ENCODE measurements around the gene NYAP2.

NYAP2 gene

DNA sequence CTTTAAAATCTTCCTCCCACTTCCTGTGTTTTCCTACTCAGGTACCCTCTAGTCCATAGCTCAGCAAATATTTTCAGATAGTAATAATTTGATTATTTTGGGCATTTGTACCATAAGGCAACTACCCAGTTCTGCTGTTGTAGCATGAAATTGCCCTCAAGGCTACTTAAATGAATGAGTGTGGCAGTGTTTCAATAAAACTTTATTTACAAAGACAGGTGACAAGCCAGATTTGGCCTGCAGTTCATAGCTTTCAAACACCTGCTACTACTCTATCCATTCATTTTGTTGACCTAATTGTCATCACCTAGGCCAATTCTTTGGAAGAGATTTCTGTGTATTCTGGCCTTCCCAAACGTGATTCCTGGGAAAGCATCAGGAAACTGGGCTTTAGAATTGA, 28.9 kb downstream of the NYAP2 start:
- no peaks in the 10 kb centered on the region for H3K9me3 ChIP-seq (ENCODE audit: low read length)
- no peak overlapping the region for H3K4me3 ChIP-seq (ENCODE audit: low read depth in 1 of 2, low read length in 2 of 2)
- no peaks in the 10 kb centered on the region for H3K4me1 ChIP-seq (ENCODE audit: insufficient read depth, low read length)
- no peaks in the 10 kb centered on the region for H3K27me3 ChIP-seq (ENCODE audit: control insufficient read depth in 1 of 2, insufficient read depth in 2 of 2, low read length in 2 of 2)
- H3K27ac ChIP-seq (ENCODE audit: low read depth, low read length) = no peak overlapping the region
- H3K9ac ChIP-seq (ENCODE audit: low read length) = no peak overlapping the region
- no peaks in the 10 kb centered on the region for H3K36me3 ChIP-seq (ENCODE audit: insufficient read depth, low read length)

DNA sequence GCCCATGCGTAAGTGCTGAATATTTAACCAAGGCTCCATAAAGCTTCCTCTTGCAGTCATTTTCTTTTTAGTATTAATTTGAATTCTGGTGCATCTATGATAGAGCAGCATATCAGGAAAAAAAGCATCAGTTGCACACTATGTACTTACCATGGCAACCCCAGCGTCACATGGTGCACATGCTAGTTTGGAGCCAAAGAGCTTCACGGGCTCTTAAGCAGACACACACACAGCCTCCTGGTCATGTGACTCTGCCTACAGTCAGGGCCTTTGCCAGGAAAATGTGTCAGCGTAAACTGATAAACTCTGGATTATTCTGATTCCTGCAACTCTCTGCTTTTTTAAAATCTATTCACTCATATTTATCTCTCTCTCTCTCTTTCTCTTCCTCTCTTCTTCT, 30.2 kb downstream of the NYAP2 start:
- Histone ChIP-seq H3K36me3 (ENCODE audit: insufficient read depth, low read length) (no peaks in the 10 kb centered on the region), H3K9ac (ENCODE audit: low read length) (no peak overlapping the region), H3K4me1 (ENCODE audit: insufficient read depth, low read length) (no peaks in the 10 kb centered on the region), H3K27me3 (ENCODE audit: control insufficient read depth in 1 of 2, insufficient read depth in 2 of 2, low read length in 2 of 2) (no peaks in the 10 kb centered on the region), H3K27ac (ENCODE audit: low read depth, low read length) (no peak overlapping the region), H3K9me3 (ENCODE audit: low read length) (no peaks in the 10 kb centered on the region), H3K4me3 (ENCODE audit: low read depth in 1 of 2, low read length in 2 of 2) (no peak overlapping the region)

DNA sequence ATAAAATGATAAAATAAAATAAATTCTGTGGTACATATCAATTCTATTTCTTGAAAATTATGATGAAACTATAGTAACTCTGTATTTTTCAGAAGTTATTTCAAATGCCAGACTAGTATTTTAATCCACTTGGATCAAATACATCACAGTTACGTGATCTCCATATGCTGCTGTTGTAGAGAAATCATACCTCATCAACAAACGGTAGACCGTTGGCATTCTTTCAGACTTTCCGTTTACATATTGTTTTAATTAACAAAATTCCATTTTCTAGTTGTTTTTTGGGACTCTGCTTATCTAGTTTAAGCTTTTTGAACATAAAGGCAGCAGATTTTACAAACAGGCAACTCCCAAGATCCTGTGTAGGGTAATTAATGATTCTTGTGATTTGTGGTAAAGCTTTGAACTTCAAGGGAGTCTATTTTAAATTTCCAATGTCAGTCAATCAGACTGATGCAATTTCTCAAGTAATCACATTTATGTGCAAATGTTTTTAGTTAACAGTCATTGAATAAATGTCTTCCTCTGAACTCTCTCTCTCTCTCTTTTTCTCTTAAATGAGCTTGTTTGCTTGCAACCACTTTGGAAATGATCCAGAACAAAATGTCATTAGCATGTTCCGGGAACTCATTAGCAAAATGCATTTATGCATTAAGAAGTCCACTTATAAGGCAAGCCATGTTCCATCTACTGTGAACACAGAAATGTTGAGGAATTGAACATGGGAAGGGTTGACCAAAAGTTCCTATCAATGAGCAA, 31.8 kb downstream of the NYAP2 start:
- Histone ChIP-seq H3K4me3 (ENCODE audit: low read depth in 1 of 2, low read length in 2 of 2) (no peak overlapping the region), H3K27me3 (ENCODE audit: control insufficient read depth in 1 of 2, insufficient read depth in 2 of 2, low read length in 2 of 2) (no peaks in the 10 kb centered on the region), H3K27ac (ENCODE audit: low read depth, low read length) (no peak overlapping the region), H3K4me1 (ENCODE audit: insufficient read depth, low read length) (no peaks in the 10 kb centered on the region), H3K9me3 (ENCODE audit: low read length) (no peaks in the 10 kb centered on the region), H3K36me3 (ENCODE audit: insufficient read depth, low read length) (no peaks in the 10 kb centered on the region), H3K9ac (ENCODE audit: low read length) (no peak overlapping the region)

DNA sequence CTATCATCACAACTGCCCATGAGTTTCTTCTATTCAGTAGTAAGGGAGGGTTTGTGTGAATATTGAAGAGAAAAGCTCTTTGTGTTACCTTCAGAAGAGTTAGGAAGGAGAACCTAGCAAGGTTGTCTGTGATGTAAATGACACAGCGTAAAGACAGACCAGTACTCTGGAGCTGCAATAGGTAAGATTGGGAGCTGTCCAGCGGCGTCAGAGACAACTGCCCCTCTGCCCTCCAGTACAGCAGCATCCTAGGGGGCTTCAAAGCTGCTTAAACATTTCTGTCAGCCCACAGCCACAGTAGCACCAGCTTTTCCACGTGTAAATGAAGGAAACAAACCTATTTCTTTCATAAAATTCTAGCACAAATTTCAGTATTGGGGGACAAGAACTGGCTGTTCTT, 34.5 kb downstream of the NYAP2 start:
- Histone ChIP-seq H3K9ac (ENCODE audit: low read length) (no peak overlapping the region), H3K27ac (ENCODE audit: low read depth, low read length) (no peak overlapping the region), H3K36me3 (ENCODE audit: insufficient read depth, low read length) (no peaks in the 10 kb centered on the region), H3K9me3 (ENCODE audit: low read length) (no peaks in the 10 kb centered on the region), H3K27me3 (ENCODE audit: control insufficient read depth in 1 of 2, insufficient read depth in 2 of 2, low read length in 2 of 2) (no peaks in the 10 kb centered on the region), H3K4me1 (ENCODE audit: insufficient read depth, low read length) (no peaks in the 10 kb centered on the region), H3K4me3 (ENCODE audit: low read depth in 1 of 2, low read length in 2 of 2) (no peak overlapping the region)

DNA sequence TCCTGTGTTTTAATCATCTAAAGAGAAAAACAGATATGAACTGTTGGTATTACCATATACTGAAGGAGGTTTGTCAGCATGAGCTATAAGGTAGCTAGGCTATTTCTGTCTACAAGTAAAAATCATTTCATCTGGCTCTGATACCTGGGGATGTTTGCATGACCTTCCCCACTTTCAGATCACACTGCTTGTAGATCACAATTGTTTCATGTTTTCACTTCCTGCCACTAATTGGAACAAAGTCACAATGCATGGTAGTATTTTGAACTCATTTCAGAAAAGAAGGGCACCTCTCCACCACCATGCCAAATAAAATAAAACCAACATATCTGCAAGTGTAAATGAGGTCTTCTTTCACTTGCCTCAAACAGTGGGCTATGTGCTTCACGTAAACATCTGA, 37.8 kb downstream of the NYAP2 start:
- Histone ChIP-seq H3K27me3 (ENCODE audit: control insufficient read depth in 1 of 2, insufficient read depth in 2 of 2, low read length in 2 of 2) (no peaks in the 10 kb centered on the region), H3K27ac (ENCODE audit: low read depth, low read length) (no peak overlapping the region), H3K4me1 (ENCODE audit: insufficient read depth, low read length) (no peaks in the 10 kb centered on the region), H3K4me3 (ENCODE audit: low read depth in 1 of 2, low read length in 2 of 2) (no peak overlapping the region), H3K9me3 (ENCODE audit: low read length) (no peaks in the 10 kb centered on the region), H3K36me3 (ENCODE audit: insufficient read depth, low read length) (no peaks in the 10 kb centered on the region), H3K9ac (ENCODE audit: low read length) (no peak overlapping the region)

DNA sequence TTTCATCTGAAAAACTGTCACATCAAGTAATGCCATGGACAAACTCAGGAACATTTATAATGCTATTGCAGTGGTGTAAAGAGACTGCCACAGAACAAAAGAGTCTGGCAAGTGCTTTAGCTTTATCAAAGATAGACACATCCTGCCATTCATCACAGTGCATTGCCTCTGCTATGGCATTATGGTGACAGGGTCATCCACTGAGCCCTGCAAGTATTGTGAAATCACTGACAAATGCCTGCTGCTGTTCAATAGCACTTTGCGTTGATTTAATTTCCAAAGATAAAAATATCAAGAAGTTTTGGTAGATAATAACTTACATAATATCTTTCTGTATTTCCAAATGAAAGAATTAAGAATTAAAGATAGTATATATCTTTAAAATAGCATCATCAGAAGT, 38.7 kb downstream of the NYAP2 start:
- Histone ChIP-seq H3K27me3 (ENCODE audit: control insufficient read depth in 1 of 2, insufficient read depth in 2 of 2, low read length in 2 of 2) (no peaks in the 10 kb centered on the region), H3K36me3 (ENCODE audit: insufficient read depth, low read length) (no peaks in the 10 kb centered on the region), H3K4me1 (ENCODE audit: insufficient read depth, low read length) (no peaks in the 10 kb centered on the region), H3K27ac (ENCODE audit: low read depth, low read length) (no peak overlapping the region), H3K9me3 (ENCODE audit: low read length) (no peaks in the 10 kb centered on the region), H3K4me3 (ENCODE audit: low read depth in 1 of 2, low read length in 2 of 2) (no peak overlapping the region), H3K9ac (ENCODE audit: low read length) (no peak overlapping the region)

DNA sequence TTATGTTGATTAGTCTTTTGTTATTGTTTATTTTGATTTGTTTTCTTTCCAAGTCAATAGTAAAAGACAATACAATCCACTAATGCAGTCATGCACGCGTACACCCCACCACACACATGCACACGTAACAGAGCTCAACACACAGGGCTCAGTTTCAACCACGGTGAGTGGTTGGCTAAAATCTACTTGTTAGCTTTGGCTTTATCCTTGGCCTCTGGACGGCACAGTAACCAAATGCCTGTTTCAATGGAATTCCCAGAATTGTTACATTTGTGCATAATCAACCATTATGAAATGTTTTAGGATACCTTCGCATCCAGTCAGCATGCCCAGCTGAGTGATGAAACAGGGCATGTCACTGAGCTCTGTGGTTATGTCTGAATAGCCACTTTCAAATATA, 53.2 kb downstream of the NYAP2 start:
- Histone ChIP-seq H3K27ac (ENCODE audit: low read depth, low read length) (no peak overlapping the region), H3K9me3 (ENCODE audit: low read length) (no peaks in the 10 kb centered on the region), H3K4me3 (ENCODE audit: low read depth in 1 of 2, low read length in 2 of 2) (no peak overlapping the region), H3K4me1 (ENCODE audit: insufficient read depth, low read length) (no peaks in the 10 kb centered on the region), H3K36me3 (ENCODE audit: insufficient read depth, low read length) (no peaks in the 10 kb centered on the region), H3K27me3 (ENCODE audit: control insufficient read depth in 1 of 2, insufficient read depth in 2 of 2, low read length in 2 of 2) (no peaks in the 10 kb centered on the region), H3K9ac (ENCODE audit: low read length) (no peak overlapping the region)

DNA sequence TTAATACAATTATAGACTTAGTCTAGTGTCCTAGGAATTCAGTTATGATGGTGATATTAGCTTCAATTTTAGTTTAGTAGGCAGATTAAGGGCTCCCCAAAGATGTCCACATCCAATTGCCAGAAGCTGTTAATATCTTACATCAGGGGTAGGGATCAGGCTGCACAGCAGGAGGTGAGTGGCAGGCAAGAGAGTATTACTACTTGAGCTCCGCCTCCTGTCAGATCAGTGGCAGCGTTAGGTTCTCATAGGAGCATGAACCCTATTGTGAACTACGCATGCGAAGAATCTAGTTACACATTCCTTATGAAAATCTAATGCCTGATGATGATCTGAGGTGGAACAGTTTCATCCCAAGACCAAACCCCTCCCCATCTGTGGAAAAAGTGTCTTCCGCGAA, 54.9 kb downstream of the NYAP2 start:
- Histone ChIP-seq H3K36me3 (ENCODE audit: insufficient read depth, low read length) (no peaks in the 10 kb centered on the region), H3K27ac (ENCODE audit: low read depth, low read length) (no peak overlapping the region), H3K4me3 (ENCODE audit: low read depth in 1 of 2, low read length in 2 of 2) (no peak overlapping the region), H3K9me3 (ENCODE audit: low read length) (no peaks in the 10 kb centered on the region), H3K9ac (ENCODE audit: low read length) (no peak overlapping the region), H3K4me1 (ENCODE audit: insufficient read depth, low read length) (no peaks in the 10 kb centered on the region), H3K27me3 (ENCODE audit: control insufficient read depth in 1 of 2, insufficient read depth in 2 of 2, low read length in 2 of 2) (no peaks in the 10 kb centered on the region)

DNA sequence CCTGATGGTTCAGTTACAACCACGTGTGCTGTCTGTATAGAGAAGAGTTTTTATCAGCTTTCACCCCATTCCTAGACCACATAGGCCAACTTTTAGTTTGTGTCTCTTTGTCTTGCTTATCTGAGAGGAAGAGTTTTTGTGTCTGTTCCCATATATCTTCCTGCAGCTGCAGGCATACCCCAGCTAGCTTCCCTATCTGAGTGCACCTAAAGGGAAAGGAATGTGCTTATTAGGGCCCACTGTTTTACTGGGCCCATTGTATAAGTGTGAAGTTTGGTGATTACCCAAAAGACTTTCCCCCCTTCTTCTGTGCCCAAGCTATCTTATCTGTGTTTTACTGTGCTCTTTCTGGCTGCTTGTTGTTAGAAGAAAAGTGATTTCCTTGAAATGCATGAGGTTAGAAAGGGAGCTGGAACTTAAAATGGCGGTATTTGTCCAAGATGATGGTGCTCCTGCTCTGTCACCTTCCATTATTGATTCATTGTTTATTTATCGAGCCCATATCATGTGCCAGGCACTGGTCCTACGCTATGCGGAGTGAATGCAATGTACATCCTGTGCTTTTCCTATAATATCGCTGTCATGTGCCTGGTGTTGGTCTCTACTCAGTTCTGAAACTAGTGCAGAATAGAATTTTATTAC, 57.2 kb downstream of the NYAP2 start:
- H3K36me3 ChIP-seq (ENCODE audit: insufficient read depth, low read length) = no peaks in the 10 kb centered on the region
- no peaks in the 10 kb centered on the region for H3K27me3 ChIP-seq (ENCODE audit: control insufficient read depth in 1 of 2, insufficient read depth in 2 of 2, low read length in 2 of 2)
- H3K4me3 ChIP-seq (ENCODE audit: low read depth in 1 of 2, low read length in 2 of 2) = no peak overlapping the region
- H3K9me3 ChIP-seq (ENCODE audit: low read length) = no peaks in the 10 kb centered on the region
- H3K4me1 ChIP-seq (ENCODE audit: insufficient read depth, low read length) = no peaks in the 10 kb centered on the region
- no peak overlapping the region for H3K9ac ChIP-seq (ENCODE audit: low read length)
- H3K27ac ChIP-seq (ENCODE audit: low read depth, low read length) = no peak overlapping the region

DNA sequence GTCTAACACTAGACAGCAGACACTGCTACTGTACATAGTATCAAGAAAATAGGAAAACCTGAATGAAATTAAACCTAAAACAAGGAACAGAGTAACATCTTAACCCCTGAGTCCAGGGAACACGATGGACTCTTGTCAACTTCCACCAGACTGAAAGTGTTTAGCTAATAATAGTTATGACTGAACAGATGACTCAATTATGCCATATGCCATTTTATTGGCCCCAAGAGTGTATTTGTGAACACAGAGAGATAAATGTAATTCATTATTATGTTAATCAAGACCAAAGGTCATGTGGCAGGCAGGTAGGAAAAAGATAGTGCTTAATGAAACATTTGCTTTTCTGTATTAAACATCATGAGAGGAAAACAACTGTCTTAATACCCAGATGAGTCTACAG, 58.0 kb downstream of the NYAP2 start:
- Histone ChIP-seq H3K9me3 (ENCODE audit: low read length) (no peaks in the 10 kb centered on the region), H3K9ac (ENCODE audit: low read length) (no peak overlapping the region), H3K36me3 (ENCODE audit: insufficient read depth, low read length) (no peaks in the 10 kb centered on the region), H3K27me3 (ENCODE audit: control insufficient read depth in 1 of 2, insufficient read depth in 2 of 2, low read length in 2 of 2) (no peaks in the 10 kb centered on the region), H3K27ac (ENCODE audit: low read depth, low read length) (no peak overlapping the region), H3K4me1 (ENCODE audit: insufficient read depth, low read length) (no peaks in the 10 kb centered on the region), H3K4me3 (ENCODE audit: low read depth in 1 of 2, low read length in 2 of 2) (no peak overlapping the region)

DNA sequence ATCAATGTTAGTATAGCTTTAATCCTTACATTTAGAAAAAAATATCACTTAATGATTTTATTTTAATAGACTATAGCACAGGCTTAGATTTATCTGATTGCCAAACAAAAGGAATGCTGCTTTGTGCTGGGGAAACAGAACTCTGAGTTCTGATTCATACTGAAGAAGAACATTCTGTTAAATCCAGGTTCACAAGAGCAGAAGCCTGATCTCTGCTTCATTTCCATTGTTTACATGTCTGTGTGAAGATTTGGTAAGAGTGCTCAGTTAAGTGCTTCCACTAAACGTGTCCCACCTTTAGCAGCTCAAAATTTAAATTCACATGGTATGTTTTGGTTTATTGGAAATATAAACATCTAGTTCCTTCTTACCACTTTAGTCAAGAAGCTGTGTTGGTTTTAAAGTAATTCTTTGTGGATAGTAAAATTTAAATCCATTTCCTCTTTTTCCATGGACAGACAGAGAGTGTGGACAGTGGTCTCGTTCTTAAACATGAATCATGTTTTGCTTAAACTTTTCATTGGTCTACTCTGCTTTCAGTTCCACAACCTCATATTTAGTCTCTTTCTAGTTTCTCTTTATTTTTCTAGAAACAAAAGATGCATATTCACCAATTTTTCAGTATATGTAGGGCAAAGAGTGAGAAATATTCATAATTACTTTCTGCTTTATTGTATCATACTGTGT, 59.1 kb downstream of the NYAP2 start:
- no peak overlapping the region for H3K27ac ChIP-seq (ENCODE audit: low read depth, low read length)
- H3K9ac ChIP-seq (ENCODE audit: low read length) = no peak overlapping the region
- no peak overlapping the region for H3K4me3 ChIP-seq (ENCODE audit: low read depth in 1 of 2, low read length in 2 of 2)
- no peaks in the 10 kb centered on the region for H3K4me1 ChIP-seq (ENCODE audit: insufficient read depth, low read length)
- no peaks in the 10 kb centered on the region for H3K36me3 ChIP-seq (ENCODE audit: insufficient read depth, low read length)
- no peaks in the 10 kb centered on the region for H3K27me3 ChIP-seq (ENCODE audit: control insufficient read depth in 1 of 2, insufficient read depth in 2 of 2, low read length in 2 of 2)
- H3K9me3 ChIP-seq (ENCODE audit: low read length) = no peaks in the 10 kb centered on the region

Data from muscle layer of colon (tissue), 2 donors.